ENCODE results near the gene ALKBH3. TPM values are rescaled to one million over a fixed set of nuclear protein-coding genes. Genes with fewer than 3 reads are reported as not detected.

The ALKBH3 gene
- total RNA-seq, 1 donor from 2014 or later, result 27.7 TPM

DNA sequence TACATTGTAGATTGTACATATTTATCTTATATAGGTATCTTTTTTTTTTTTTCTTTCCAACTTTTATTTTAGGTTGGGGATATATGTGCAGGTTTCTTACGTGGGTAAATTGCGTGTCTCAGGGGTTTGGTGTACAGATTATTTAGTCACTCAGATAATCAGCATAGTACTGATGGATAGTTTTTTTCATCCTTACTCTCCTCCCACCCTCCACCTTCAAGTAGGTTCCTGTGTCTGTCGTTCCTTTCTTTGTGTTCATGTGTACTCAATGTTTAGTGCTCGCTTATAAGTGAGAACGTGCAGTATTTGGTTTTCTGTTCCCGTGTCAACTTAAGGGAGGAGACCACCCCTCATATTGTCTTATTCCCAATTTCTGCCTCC, 71.4 kb downstream of the ALKBH3 start:
- H3K4me1 ChIP-seq, result no peaks in the 10 kb centered on the region
- intact Hi-C loops (cut with DNase I), result no loop called here

DNA sequence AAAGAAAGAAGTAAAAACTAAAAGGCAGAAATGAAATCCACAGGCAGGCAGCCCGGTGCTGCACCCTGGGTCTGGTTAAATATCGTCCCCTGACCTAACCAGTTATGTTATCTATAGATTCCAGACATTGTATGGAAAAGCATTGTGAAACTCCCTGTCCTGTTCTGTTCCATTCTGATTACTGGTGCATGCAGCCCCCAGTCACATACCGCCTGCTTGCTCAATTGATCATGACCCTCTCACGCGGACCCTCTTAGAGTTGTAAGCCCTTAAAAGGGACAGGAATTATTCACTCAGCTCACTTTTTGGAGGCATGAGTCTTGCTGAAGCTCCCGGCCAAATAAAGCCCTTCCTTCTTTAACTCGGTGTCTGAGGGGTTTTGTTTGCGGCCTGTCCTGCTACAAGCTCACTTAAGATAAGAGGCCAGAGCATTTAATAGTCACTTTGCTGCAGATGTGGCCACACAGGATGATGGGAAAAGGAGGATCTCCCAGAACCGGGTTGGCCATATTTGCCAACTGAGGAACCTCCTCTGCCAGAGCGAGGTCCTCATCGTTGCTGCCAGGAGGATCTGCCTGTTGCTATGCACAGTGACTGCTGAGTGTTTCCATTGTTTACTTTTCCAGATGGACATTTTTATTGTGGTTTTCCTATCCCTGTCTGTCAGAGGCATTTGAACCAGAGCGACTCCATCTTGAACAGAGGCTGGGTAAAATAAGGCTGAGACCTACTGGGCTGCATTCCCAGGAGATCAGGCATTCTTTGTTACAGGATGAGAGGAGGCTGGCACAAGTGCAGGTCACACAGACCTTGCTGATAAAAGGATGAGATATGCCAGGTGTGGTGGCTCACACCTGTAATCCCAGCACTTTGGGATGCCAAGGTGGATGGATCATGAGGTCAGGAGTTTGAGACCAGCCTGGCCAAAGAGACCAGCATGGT, 72.0 kb downstream of the ALKBH3 start:
- H3K27me3 ChIP-seq, result no peaks in the 10 kb centered on the region
- DNase-seq, result no peak
- intact Hi-C loops (cut with DNase I), result no loop called here
- ATAC-seq, result no peak
- no peaks in the 10 kb centered on the region for H3K9me3 ChIP-seq
- no peaks in the 10 kb centered on the region for H3K36me3 ChIP-seq
- TF ChIP-seq, protein P1, sequence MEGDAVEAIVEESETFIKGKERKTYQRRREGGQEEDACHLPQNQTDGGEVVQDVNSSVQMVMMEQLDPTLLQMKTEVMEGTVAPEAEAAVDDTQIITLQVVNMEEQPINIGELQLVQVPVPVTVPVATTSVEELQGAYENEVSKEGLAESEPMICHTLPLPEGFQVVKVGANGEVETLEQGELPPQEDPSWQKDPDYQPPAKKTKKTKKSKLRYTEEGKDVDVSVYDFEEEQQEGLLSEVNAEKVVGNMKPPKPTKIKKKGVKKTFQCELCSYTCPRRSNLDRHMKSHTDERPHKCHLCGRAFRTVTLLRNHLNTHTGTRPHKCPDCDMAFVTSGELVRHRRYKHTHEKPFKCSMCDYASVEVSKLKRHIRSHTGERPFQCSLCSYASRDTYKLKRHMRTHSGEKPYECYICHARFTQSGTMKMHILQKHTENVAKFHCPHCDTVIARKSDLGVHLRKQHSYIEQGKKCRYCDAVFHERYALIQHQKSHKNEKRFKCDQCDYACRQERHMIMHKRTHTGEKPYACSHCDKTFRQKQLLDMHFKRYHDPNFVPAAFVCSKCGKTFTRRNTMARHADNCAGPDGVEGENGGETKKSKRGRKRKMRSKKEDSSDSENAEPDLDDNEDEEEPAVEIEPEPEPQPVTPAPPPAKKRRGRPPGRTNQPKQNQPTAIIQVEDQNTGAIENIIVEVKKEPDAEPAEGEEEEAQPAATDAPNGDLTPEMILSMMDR (IDR thresholded peaks at IDR 0.05), result no peak
- no peak overlapping the region for H3K27ac ChIP-seq
- no peak overlapping the region for H3K4me3 ChIP-seq
- H3K4me1 ChIP-seq, result no peaks in the 10 kb centered on the region

More for the DNA sequence above, 71.4 kb downstream of the ALKBH3 start:
- no peaks in the 10 kb centered on the region for H3K36me3 ChIP-seq
- TF ChIP-seq, protein P1 (IDR thresholded peaks at IDR 0.05), result no peak
- no peak for ATAC-seq
- no peaks in the 10 kb centered on the region for H3K27me3 ChIP-seq
- no peaks in the 10 kb centered on the region for H3K9me3 ChIP-seq
- H3K4me3 ChIP-seq, result no peak overlapping the region
- no peak overlapping the region for H3K27ac ChIP-seq
- no peak for DNase-seq

DNA sequence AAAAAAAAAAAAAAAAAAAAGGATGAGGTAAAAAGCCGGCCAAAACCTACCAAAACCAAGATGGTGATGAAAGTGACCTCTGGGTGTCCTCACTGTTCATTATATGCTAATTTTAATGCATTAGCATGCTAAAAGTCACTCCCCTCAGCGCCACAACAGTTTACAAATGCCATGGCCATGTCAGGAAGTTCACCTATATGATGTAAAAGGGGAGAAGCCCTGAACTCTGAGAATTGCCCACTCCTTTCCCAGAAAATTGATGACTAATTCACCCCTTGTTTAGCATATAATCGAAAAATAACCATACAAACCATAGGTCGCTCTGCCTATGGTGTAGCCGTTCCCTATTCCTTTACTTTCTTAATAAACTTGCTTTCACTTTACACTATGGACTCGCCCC, 72.9 kb downstream of the ALKBH3 start:
- no peak for DNase-seq
- H3K4me1 ChIP-seq, result no peaks in the 10 kb centered on the region
- intact Hi-C loops (cut with DNase I), result no loop called here
- no peak overlapping the region for H3K27ac ChIP-seq
- H3K36me3 ChIP-seq, result no peaks in the 10 kb centered on the region
- no peaks in the 10 kb centered on the region for H3K9me3 ChIP-seq
- TF ChIP-seq, protein P1 (IDR thresholded peaks at IDR 0.05), result no peak
- no peak overlapping the region for H3K4me3 ChIP-seq
- H3K27me3 ChIP-seq, result no peaks in the 10 kb centered on the region
- ATAC-seq, result no peak

DNA sequence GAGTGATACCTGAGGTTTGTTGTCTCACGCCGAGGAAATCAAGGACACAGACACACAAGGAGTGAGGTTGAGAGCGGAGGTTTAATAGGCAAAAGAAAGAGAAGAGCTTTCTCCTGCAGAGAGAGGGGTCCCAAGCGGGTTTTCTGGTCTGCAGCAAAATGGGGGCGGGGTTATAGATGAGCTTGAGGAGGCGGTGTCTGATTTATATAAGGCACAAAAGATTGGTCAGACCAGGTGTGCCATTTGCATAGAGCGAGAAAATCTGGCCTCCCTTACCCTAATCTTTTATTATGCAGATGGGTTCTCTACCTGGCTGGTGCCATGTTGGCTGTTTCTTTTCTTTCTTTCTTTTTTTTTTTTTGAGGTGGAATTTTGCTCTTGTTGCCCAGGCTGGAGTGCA, 73.6 kb downstream of the ALKBH3 start:
- Histone ChIP-seq H3K4me3 (no peak overlapping the region), H3K27me3 (no peaks in the 10 kb centered on the region), H3K27ac (no peak overlapping the region), H3K9me3 (no peaks in the 10 kb centered on the region), H3K4me1 (no peaks in the 10 kb centered on the region), H3K36me3 (no peaks in the 10 kb centered on the region)
- TF ChIP-seq, protein P1 (IDR thresholded peaks at IDR 0.05), result no peak
- ATAC-seq (no peak), DNase-seq (no peak)
- intact Hi-C loops (cut with DNase I), result no loop called here

DNA sequence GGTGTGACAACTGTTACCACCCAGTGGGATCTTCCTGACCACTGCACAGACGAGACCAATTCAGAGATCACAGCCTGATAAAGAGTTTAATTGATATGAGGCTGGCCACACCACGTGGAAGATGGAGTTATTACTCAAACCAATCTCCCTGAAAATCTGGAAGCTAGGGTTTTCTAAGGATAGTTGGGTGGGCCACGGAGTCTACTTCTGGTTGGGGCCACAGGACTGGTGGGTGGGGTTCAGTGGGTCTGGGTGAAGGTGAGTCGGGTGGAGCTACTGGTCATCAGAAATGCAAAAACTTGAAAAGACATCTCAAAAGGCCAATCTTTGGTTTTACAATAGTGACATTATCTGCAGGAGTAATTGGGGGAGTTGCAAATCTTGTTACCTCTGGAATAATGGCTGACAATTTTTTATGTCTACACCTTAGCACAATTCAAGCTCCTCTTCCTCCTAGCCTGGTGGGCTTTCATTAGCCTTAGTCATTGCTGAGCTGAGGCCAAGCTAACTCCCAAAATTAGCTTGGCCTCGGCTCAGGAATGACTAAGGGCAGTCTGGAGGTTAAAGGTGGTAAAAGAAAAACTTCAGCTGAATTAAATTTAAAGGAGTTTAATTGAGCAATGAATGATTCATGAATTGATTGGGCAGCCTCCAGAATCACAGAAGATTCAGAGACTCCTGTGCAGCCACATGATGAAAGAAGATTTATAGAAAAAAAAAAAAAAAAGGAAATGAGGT, 74.9 kb downstream of the ALKBH3 start:
- Histone ChIP-seq H3K36me3 (no peaks in the 10 kb centered on the region), H3K27me3 (no peaks in the 10 kb centered on the region), H3K4me1 (no peaks in the 10 kb centered on the region), H3K9me3 (no peaks in the 10 kb centered on the region), H3K27ac (no peak overlapping the region), H3K4me3 (no peak overlapping the region)
- intact Hi-C loops (cut with DNase I), result no loop called here
- TF ChIP-seq, protein P1 (IDR thresholded peaks at IDR 0.05), result no peak
- no peak for DNase-seq
- no peak for ATAC-seq
